Tibial nerve (tissue), 4 donors: ENCODE data around the gene ZNF579.

Experiments
- EP300 ChIP-seq, 2 donors: sonication (generic); formaldehyde crosslinking; IDR thresholded peaks; one replicate each; pipeline ENCODE4 v1.6.1; 2017; ENCODE audit warnings: antibody characterized with exemption in 2 of 2, mild to moderate bottlenecking in 1 of 2
- POLR2A ChIP-seq, 2 donors: fragments of 450-650 bp; IDR thresholded peaks; one replicate each; pipeline ENCODE4 v1.6.1; 2017; ENCODE audit warnings: antibody characterized with exemption in 2 of 2, mild to moderate bottlenecking in 2 of 2, moderate library complexity in 2 of 2
- TF ChIP-seq, protein P1 (sequence below), 5 experiments: fragments of 200-600 bp in 3 of 5; fragments of 450-650 bp in 2 of 5; sonication (generic) in 3 of 5; IDR thresholded peaks; one replicate each; pipeline ENCODE4 v1.5.1; 2016 to 2019; ENCODE audit warnings: antibody characterized with exemption in 5 of 5, mild to moderate bottlenecking in 3 of 5, moderate library complexity in 2 of 5

DNA sequence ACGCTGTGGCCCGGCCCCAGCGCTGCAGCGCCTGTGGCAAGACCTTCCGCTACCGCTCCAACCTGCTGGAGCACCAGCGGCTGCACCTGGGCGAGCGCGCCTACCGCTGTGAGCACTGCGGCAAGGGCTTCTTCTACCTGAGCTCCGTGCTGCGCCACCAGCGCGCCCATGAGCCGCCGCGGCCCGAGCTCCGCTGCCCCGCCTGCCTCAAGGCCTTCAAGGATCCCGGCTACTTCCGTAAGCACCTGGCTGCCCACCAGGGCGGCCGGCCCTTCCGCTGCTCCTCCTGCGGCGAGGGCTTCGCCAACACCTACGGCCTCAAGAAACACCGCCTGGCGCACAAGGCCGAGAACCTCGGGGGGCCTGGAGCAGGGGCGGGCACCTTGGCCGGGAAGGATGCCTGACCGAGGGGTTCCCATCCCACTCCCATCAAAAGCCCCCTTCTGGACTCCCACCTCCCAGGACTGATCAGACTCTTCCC, 35.8 kb upstream of the ZNF579 start:
- TF ChIP-seq, protein P1, sequence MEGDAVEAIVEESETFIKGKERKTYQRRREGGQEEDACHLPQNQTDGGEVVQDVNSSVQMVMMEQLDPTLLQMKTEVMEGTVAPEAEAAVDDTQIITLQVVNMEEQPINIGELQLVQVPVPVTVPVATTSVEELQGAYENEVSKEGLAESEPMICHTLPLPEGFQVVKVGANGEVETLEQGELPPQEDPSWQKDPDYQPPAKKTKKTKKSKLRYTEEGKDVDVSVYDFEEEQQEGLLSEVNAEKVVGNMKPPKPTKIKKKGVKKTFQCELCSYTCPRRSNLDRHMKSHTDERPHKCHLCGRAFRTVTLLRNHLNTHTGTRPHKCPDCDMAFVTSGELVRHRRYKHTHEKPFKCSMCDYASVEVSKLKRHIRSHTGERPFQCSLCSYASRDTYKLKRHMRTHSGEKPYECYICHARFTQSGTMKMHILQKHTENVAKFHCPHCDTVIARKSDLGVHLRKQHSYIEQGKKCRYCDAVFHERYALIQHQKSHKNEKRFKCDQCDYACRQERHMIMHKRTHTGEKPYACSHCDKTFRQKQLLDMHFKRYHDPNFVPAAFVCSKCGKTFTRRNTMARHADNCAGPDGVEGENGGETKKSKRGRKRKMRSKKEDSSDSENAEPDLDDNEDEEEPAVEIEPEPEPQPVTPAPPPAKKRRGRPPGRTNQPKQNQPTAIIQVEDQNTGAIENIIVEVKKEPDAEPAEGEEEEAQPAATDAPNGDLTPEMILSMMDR (IDR thresholded peaks at IDR 0.05) = no peak
- TF ChIP-seq EP300 (IDR thresholded peaks at IDR 0.05) (no peak), POLR2A (IDR thresholded peaks at IDR 0.05) (no peak)
